ENCODE data around the gene ARL4C.
A peak's percentile ranks its signal among the peaks of the same experiment; 100 is the strongest.
"Not testable (repeated sequence)": the region's sequence is repeated elsewhere in the genome, so short reads cannot be mapped to it uniquely, and the experiment has no call there.

The ARL4C gene

GRCh38 chr2:234459401-234460009 lies 37.4 kb downstream of the ARL4C start:
- no peak overlapping the region for H3K4me3 ChIP-seq (ENCODE audit: low read depth, low read length)
- no peak for DNase-seq (ENCODE audit: low read depth, low spot score)
- no peak for TF ChIP-seq CTCF (IDR thresholded peaks at IDR 0.05; ENCODE audit: low read depth, low read length)
- in situ Hi-C loops (cut with HindIII; ENCODE audit: low sequenced_read_pairs) = no loop called here

GRCh38 chr2:234458466-234458865 lies 38.4 kb downstream of the ARL4C start:
- TF ChIP-seq CTCF (IDR thresholded peaks at IDR 0.05; ENCODE audit: low read depth, low read length) = no peak
- no peak for DNase-seq (ENCODE audit: low read depth, low spot score)
- no peak overlapping the region for H3K4me3 ChIP-seq (ENCODE audit: low read depth, low read length)
- in situ Hi-C loops (cut with HindIII; ENCODE audit: low sequenced_read_pairs) = no loop called here

- H3K4me3 ChIP-seq (ENCODE audit: low read depth, low read length) = no peak overlapping the region
- TF ChIP-seq CTCF (IDR thresholded peaks at IDR 0.05; ENCODE audit: low read depth, low read length) = no peak
- DNase-seq (ENCODE audit: low read depth, low spot score) = peak; percentile 41
- in situ Hi-C loops (cut with HindIII; ENCODE audit: low sequenced_read_pairs) = no loop called here
Measured at GRCh38 chr2:234457421-234457820, 39.5 kb downstream of the ARL4C start.

GRCh38 chr2:234455246-234455645 lies 41.6 kb downstream of the ARL4C start:
- DNase-seq (ENCODE audit: low read depth, low spot score); in situ Hi-C loops (cut with HindIII; ENCODE audit: low sequenced_read_pairs); H3K4me3 ChIP-seq (ENCODE audit: low read depth, low read length): not testable (repeated sequence)

GRCh38 chr2:234454433-234454832 lies 42.4 kb downstream of the ARL4C start:
- in situ Hi-C loops (cut with HindIII; ENCODE audit: low sequenced_read_pairs) = no loop called here
- no peak for DNase-seq (ENCODE audit: low read depth, low spot score)
- no peak overlapping the region for H3K4me3 ChIP-seq (ENCODE audit: low read depth, low read length)
- TF ChIP-seq CTCF (IDR thresholded peaks at IDR 0.05; ENCODE audit: low read depth, low read length) = no peak

- no peak for TF ChIP-seq CTCF (IDR thresholded peaks at IDR 0.05; ENCODE audit: low read depth, low read length)
- in situ Hi-C loops (cut with HindIII; ENCODE audit: low sequenced_read_pairs) = no loop called here
- no peak overlapping the region for H3K4me3 ChIP-seq (ENCODE audit: low read depth, low read length)
- DNase-seq (ENCODE audit: low read depth, low spot score) = no peak
Measured at GRCh38 chr2:234453216-234453615, 43.7 kb downstream of the ARL4C start.

GRCh38 chr2:234451852-234452625 lies 44.8 kb downstream of the ARL4C start:
- TF ChIP-seq CTCF (IDR thresholded peaks at IDR 0.05; ENCODE audit: low read depth, low read length) = no peak
- DNase-seq (ENCODE audit: low read depth, low spot score) = peak; percentile 93
- H3K4me3 ChIP-seq (ENCODE audit: low read depth, low read length) = no peak overlapping the region
- in situ Hi-C loops (cut with HindIII; ENCODE audit: low sequenced_read_pairs) = no loop called here
